H1 (cell line): ENCODE measurements around the gene FBXL5. TPM values are rescaled to one million over a fixed set of nuclear protein-coding genes. Genes with fewer than 3 reads are reported as not detected.

Experiments used
- CHD7 ChIP-seq: fragments of 300-600 bp; sonication (generic); IDR thresholded peaks from 2 replicates; pipeline ENCODE4 v1.7.1; 2012; ENCODE audit warnings: low read length, moderate library complexity, mild to moderate bottlenecking, inconsistent platforms; ENCODE audit not compliant: insufficient replicate concordance
- CREB1 ChIP-seq: IDR thresholded peaks from 2 replicates; pipeline ENCODE4 v1.6.1; 2012; ENCODE audit warnings: inconsistent platforms
- MAFK ChIP-seq: IDR thresholded peaks from 2 replicates; pipeline ENCODE4 v1.6.1; 2012; ENCODE audit warnings: low read depth, mild to moderate bottlenecking, improper control_type of control experiment, low read length
- SIX5 ChIP-seq: IDR thresholded peaks from 2 replicates; pipeline ENCODE4 v1.6.1; 2011; ENCODE audit warnings: mild to moderate bottlenecking, low read depth, low read length
- polyA plus RNA-seq, 7 experiments: library from polyadenylated mRNA; depleted of rRNA in 3 of 7; stranded (reverse) in 5 of 7; unstranded in 2 of 7; fragments of >200 nt in 5 of 7; fragments of 200-250 nt in 2 of 7; gene quantifications; 1 replicate in 5 of 7; 2 replicates in 1 of 7; 4 replicates in 1 of 7; pipeline versions ENCODE4 v1.2.1 to v1.2.3, GENCODE V29; 2011 to 2013; ENCODE audit warnings: missing spikeins in 2 of 7, mixed read lengths in 2 of 7
- total RNA-seq: library from RNA; stranded (reverse); fragmentation: NEBNext Ultra II Directional; extraction: Animal tissue kit (Norgen Biotek cat#: 25700); gene quantifications from 2 replicates; pipeline ENCODE4 v1.2.1, GENCODE V29; 2021

The FBXL5 gene
- total and polyA plus RNA-seq, 2 of the 8 experiments (the other 6 are each of a cell fraction or from before 2014, with no cell fraction given): 34.6 to 62.7 TPM

GRCh38 chr4:15652191-15652590, 3.0 kb downstream of the FBXL5 start (continued):
- TF ChIP-seq CHD7: no peak
- no peak for TF ChIP-seq SIX5
- no peak for TF ChIP-seq MAFK
- no peak for TF ChIP-seq CREB1
